WTC11 (cell line): Measurements from ENCODE around the gene MICAL2. TPM values are rescaled to one million over a fixed set of nuclear protein-coding genes. Genes with fewer than 3 reads are reported as not detected.

ENCODE experiments used
- ATAC-seq: fragments of 200-7000 bp; cut with Tn5 transposase; 2 replicates; pipeline ENCODE4 v1.10.0; 2021; ENCODE audit warnings: mild to moderate bottlenecking, moderate library complexity
- CTCF ChIA-PET: fragments of 300-600 bp; sonication (Branson Sonifier 250); formaldehyde crosslinking; loops from one replicate; lab custom pipeline; 2021; ENCODE audit warnings: antibody characterized with exemption; lab: Charles Lee
- POLR2A ChIA-PET: fragments of 350-600 bp; sonication (Branson Sonifier 250); formaldehyde crosslinking; loops from one replicate; lab custom pipeline; 2021; ENCODE audit warnings: antibody characterized with exemption; lab: Charles Lee
- DNase-seq: peaks from one replicate; pipeline ENCODE4 v3.0.0; 2021; ENCODE audit warnings: low spot score
- H3K27ac Mint-ChIP-seq: 2 replicates; pipeline ENCODE4 v1.8.0; 2021; ENCODE audit warnings: mixed read lengths
- H3K27me3 Mint-ChIP-seq: 2 replicates; pipeline ENCODE4 v1.8.0; 2021; ENCODE audit warnings: low read depth, mild to moderate bottlenecking, moderate library complexity, mixed read lengths
- H3K36me3 Mint-ChIP-seq: 2 replicates; pipeline ENCODE4 v1.8.0; 2021; ENCODE audit warnings: mixed read lengths
- H3K4me1 Mint-ChIP-seq: 2 replicates; pipeline ENCODE4 v1.8.0; 2022; ENCODE audit warnings: mixed read lengths
- H3K4me3 Mint-ChIP-seq: 2 replicates; pipeline ENCODE4 v1.8.0; 2021; ENCODE audit warnings: mild to moderate bottlenecking, moderate library complexity, mixed read lengths
- H3K9me3 Mint-ChIP-seq: 2 replicates; pipeline ENCODE4 v1.8.0; 2021; ENCODE audit warnings: mixed read lengths
- ATF1 ChIP-seq: sonication (generic); formaldehyde crosslinking; IDR thresholded peaks from 2 replicates; pipeline ENCODE4 v1.8.1; 2023; ENCODE audit warnings: mild to moderate bottlenecking, moderate library complexity, missing genetic modification reagents
- ESRRA ChIP-seq: sonication (generic); formaldehyde crosslinking; IDR thresholded peaks from 2 replicates; pipeline ENCODE4 v1.8.1; 2022; ENCODE audit warnings: mild to moderate bottlenecking, missing genetic modification reagents, borderline replicate concordance
- ETV6 ChIP-seq: sonication (generic); formaldehyde crosslinking; IDR thresholded peaks from 2 replicates; pipeline ENCODE4 v1.8.1; 2022; ENCODE audit warnings: mild to moderate bottlenecking, missing genetic modification reagents
- GRHL2 ChIP-seq: fragments of 250-450 bp; sonication (Bioruptor Pico); IDR thresholded peaks from 2 replicates; pipeline ENCODE4 v1.8.0; 2022; ENCODE audit warnings: mild to moderate bottlenecking, moderate library complexity; ENCODE audit not compliant: insufficient replicate concordance, severe bottlenecking
- GTF2I ChIP-seq: fragments of 250-450 bp; sonication (Bioruptor Pico); conservative IDR thresholded peaks from 2 replicates; pipeline ENCODE4 v1.4.0; 2021; ENCODE audit warnings: mild to moderate bottlenecking
- IRF2 ChIP-seq: sonication (generic); formaldehyde crosslinking; IDR thresholded peaks from 2 replicates; pipeline ENCODE4 v1.8.0; 2022; ENCODE audit warnings: low read depth, missing genetic modification reagents, borderline replicate concordance
- JAZF1 ChIP-seq: fragments of 250-450 bp; sonication (Bioruptor Pico); IDR thresholded peaks from 2 replicates; pipeline ENCODE4 v1.9.0; 2021; ENCODE audit warnings: moderate library complexity, mild to moderate bottlenecking, inconsistent platforms
- JUN ChIP-seq: sonication (generic); formaldehyde crosslinking; IDR thresholded peaks from 2 replicates; pipeline ENCODE4 v1.8.0; 2023; ENCODE audit warnings: mild to moderate bottlenecking, missing genetic modification reagents
- MXD4 ChIP-seq: fragments of 250-450 bp; sonication (Bioruptor Pico); IDR thresholded peaks from 2 replicates; pipeline ENCODE4 v1.8.0; 2021; ENCODE audit warnings: mild to moderate bottlenecking, moderate library complexity, borderline replicate concordance
- MYBL2 ChIP-seq: sonication (generic); formaldehyde crosslinking; IDR thresholded peaks from 2 replicates; pipeline ENCODE4 v1.8.1; 2023; ENCODE audit warnings: mild to moderate bottlenecking, moderate library complexity, missing genetic modification reagents
- NFATC4 ChIP-seq: fragments of 250-450 bp; sonication (Bioruptor Pico); IDR thresholded peaks from 2 replicates; pipeline ENCODE4 v1.9.0; 2021; ENCODE audit warnings: mild to moderate bottlenecking
- NFYB ChIP-seq: sonication (generic); formaldehyde crosslinking; conservative IDR thresholded peaks from 2 replicates; pipeline ENCODE4 v1.8.0; 2022; ENCODE audit warnings: low read depth, missing genetic modification reagents
- RORB ChIP-seq: fragments of 250-450 bp; sonication (Bioruptor Pico); IDR thresholded peaks from 2 replicates; pipeline ENCODE4 v1.9.0; 2021; ENCODE audit warnings: mild to moderate bottlenecking
- SMAD3 ChIP-seq: sonication (generic); formaldehyde crosslinking; IDR thresholded peaks from 2 replicates; pipeline ENCODE4 v1.8.0; 2022; ENCODE audit warnings: missing genetic modification reagents, mild to moderate bottlenecking, borderline replicate concordance
- ZBTB21 ChIP-seq: sonication (generic); formaldehyde crosslinking; IDR thresholded peaks from 2 replicates; pipeline ENCODE4 v1.8.1; 2023; ENCODE audit warnings: mild to moderate bottlenecking, missing genetic modification reagents, borderline replicate concordance
- ZNF138 ChIP-seq: sonication (generic); formaldehyde crosslinking; conservative IDR thresholded peaks from 2 replicates; pipeline ENCODE4 v1.8.1; 2022; ENCODE audit warnings: mild to moderate bottlenecking, moderate library complexity, missing genetic modification reagents
- ZNF232 ChIP-seq: sonication (generic); formaldehyde crosslinking; IDR thresholded peaks from 2 replicates; pipeline ENCODE4 v1.8.0; 2022; ENCODE audit warnings: mild to moderate bottlenecking, missing genetic modification reagents
- total RNA-seq: library from RNA; stranded (reverse); gene quantifications from 3 replicates; pipeline ENCODE4 v1.2.3, GENCODE V29; 2021
- TF ChIP-seq, protein P1 (sequence below): sonication (generic); formaldehyde crosslinking; conservative IDR thresholded peaks from 2 replicates; pipeline ENCODE4 v1.8.1; 2023; ENCODE audit warnings: mild to moderate bottlenecking, low read depth, missing genetic modification reagents, moderate library complexity
- TF ChIP-seq, protein P2 (sequence below): sonication (generic); formaldehyde crosslinking; IDR thresholded peaks from 2 replicates; pipeline ENCODE4 v1.8.1; 2022; ENCODE audit warnings: low read depth, mild to moderate bottlenecking, moderate library complexity, missing genetic modification reagents, borderline replicate concordance
- TF ChIP-seq, protein P3 (sequence below): fragments of 250-450 bp; sonication (Bioruptor Pico); conservative IDR thresholded peaks from 2 replicates; pipeline ENCODE4 v1.9.0; 2021; ENCODE audit warnings: mild to moderate bottlenecking
- TF ChIP-seq, protein P4 (sequence below): sonication (generic); formaldehyde crosslinking; IDR thresholded peaks from 2 replicates; pipeline ENCODE4 v1.8.0; 2023; ENCODE audit warnings: missing genetic modification reagents
- TF ChIP-seq, protein P5 (sequence below): fragments of 250-450 bp; sonication (Bioruptor Pico); IDR thresholded peaks from 2 replicates; pipeline ENCODE4 v1.9.0; 2021; ENCODE audit warnings: moderate library complexity, mild to moderate bottlenecking, inconsistent platforms, borderline replicate concordance
- TF ChIP-seq, protein P6 (sequence below): sonication (generic); formaldehyde crosslinking; IDR thresholded peaks from 2 replicates; pipeline ENCODE4 v1.8.1; 2023; ENCODE audit warnings: mild to moderate bottlenecking, missing genetic modification reagents
- TF ChIP-seq, protein P7 (sequence below): sonication (generic); formaldehyde crosslinking; IDR thresholded peaks from 2 replicates; pipeline ENCODE4 v1.8.0; 2022; ENCODE audit warnings: mild to moderate bottlenecking, missing genetic modification reagents
- TF ChIP-seq, protein P8 (sequence below): sonication (generic); formaldehyde crosslinking; IDR thresholded peaks from 2 replicates; pipeline ENCODE4 v1.8.1; 2023; ENCODE audit warnings: mild to moderate bottlenecking, missing genetic modification reagents, moderate library complexity

MICAL2 gene
- total RNA-seq, 1 experiment from 2014 or later: 3.1 TPM

DNA sequence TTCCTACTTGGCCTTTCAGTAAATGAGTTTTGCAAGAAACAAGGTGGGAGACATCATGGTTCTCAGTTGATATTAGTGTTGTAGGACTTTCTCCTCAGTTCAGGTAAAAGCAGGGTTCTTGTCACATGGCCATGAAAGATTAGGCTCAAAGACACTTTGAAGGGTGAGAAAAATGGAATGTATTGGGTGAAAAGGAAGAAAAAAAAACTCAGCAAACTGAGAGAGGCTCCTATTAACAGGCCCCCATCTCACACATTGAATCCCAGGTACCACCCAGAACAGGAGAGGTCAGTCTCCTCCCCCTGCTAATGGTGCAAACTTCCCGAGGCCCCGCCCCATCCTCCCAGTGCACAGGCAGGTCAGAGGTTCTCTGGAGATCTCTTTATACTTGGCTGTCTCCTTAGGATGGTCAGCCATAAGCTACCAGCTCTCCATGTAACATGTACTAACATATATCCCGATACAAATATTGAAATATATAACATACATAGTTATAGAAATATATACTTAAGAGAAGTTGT, 62.2 kb downstream of the MICAL2 start (continued):
- TF ChIP-seq, protein P1, sequence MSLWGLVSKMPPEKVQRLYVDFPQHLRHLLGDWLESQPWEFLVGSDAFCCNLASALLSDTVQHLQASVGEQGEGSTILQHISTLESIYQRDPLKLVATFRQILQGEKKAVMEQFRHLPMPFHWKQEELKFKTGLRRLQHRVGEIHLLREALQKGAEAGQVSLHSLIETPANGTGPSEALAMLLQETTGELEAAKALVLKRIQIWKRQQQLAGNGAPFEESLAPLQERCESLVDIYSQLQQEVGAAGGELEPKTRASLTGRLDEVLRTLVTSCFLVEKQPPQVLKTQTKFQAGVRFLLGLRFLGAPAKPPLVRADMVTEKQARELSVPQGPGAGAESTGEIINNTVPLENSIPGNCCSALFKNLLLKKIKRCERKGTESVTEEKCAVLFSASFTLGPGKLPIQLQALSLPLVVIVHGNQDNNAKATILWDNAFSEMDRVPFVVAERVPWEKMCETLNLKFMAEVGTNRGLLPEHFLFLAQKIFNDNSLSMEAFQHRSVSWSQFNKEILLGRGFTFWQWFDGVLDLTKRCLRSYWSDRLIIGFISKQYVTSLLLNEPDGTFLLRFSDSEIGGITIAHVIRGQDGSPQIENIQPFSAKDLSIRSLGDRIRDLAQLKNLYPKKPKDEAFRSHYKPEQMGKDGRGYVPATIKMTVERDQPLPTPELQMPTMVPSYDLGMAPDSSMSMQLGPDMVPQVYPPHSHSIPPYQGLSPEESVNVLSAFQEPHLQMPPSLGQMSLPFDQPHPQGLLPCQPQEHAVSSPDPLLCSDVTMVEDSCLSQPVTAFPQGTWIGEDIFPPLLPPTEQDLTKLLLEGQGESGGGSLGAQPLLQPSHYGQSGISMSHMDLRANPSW (CRISPR knock-in tag): no peak
- no peak for TF ChIP-seq MYBL2 (CRISPR knock-in tag)

DNA sequence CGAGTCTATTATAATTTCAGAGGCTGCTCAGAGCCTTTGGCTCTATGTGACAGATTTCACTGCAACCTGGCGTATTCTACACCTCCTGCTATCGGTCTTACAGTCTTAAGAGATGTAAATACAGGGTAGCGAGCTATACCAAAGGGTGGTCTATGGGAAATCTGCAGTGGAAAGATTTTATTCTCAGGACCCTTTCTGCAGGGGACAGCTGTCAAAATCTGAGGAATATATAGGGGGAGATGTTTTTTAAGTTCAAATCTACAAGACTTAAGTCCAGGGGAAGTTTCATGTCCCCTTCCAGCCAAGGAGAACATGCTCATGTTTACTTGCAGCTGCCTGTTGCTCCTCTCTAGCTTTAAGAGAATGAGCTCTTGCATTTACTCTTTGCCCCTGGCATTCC, 62.7 kb downstream of the MICAL2 start:
- TF ChIP-seq GRHL2 (CRISPR knock-in tag) (no peak), RORB (no peak), JUN (CRISPR knock-in tag) (no peak), JAZF1 (no peak), MXD4 (no peak), IRF2 (no peak), ATF1 (no peak), ZBTB21 (CRISPR knock-in tag) (no peak), SMAD3 (CRISPR knock-in tag) (no peak), ZNF138 (no peak)
- TF ChIP-seq, protein P2, sequence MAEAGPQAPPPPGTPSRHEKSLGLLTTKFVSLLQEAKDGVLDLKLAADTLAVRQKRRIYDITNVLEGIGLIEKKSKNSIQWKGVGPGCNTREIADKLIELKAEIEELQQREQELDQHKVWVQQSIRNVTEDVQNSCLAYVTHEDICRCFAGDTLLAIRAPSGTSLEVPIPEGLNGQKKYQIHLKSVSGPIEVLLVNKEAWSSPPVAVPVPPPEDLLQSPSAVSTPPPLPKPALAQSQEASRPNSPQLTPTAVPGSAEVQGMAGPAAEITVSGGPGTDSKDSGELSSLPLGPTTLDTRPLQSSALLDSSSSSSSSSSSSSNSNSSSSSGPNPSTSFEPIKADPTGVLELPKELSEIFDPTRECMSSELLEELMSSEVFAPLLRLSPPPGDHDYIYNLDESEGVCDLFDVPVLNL (CRISPR knock-in tag): no peak
- TF ChIP-seq, protein P3, sequence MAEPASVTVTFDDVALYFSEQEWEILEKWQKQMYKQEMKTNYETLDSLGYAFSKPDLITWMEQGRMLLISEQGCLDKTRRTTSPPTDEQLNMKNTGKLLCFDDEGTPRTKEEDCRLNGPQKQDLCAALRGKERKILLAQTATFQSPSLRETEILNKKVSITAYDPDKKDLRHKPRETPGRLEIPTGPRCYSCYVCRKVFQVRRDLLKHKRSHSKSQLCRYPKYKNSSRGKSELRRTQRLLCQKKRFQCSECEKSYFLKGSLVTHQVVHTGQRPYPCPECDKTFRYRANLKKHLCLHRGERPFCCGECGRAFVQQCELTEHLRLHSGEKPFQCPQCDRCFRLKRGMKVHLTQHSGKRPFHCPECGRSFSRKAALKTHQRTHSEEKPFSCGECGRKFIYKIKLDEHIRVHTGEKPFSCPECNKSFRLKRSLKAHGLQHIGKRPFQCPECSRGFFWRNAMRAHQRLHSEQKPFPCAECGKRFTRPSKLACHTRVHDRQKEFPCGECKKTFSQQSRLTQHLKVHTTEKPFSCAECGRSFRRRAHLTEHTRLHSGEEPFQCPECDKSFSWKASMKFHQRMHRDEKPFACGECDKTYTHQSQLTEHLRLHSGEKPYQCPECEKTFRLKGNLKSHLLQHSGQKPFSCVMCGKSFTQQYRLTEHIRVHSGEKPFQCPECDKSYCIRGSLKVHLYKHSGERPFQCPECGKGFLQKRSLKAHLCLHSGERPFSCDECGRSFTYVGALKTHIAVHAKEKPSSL: no peak
- TF ChIP-seq, protein P4, sequence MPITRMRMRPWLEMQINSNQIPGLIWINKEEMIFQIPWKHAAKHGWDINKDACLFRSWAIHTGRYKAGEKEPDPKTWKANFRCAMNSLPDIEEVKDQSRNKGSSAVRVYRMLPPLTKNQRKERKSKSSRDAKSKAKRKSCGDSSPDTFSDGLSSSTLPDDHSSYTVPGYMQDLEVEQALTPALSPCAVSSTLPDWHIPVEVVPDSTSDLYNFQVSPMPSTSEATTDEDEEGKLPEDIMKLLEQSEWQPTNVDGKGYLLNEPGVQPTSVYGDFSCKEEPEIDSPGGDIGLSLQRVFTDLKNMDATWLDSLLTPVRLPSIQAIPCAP (CRISPR knock-in tag): no peak
- TF ChIP-seq, protein P5, sequence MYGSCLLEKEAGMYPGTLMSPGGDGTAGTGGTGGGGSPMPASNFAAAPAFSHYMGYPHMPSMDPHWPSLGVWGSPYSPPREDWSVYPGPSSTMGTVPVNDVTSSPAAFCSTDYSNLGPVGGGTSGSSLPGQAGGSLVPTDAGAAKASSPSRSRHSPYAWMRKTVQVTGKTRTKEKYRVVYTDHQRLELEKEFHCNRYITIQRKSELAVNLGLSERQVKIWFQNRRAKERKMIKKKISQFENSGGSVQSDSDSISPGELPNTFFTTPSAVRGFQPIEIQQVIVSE: no peak
- peaks cover 3% of the 10 kb centered on the region for H3K9me3 Mint-ChIP-seq
- ChIA-PET POLR2A (no interaction called here), CTCF (no interaction called here)
- DNase-seq: no peak
- peaks cover 11% of the 10 kb centered on the region for H3K4me1 Mint-ChIP-seq
- ATAC-seq: no peak
- H3K4me3 Mint-ChIP-seq: no peak overlapping the region
- no peaks in the 10 kb centered on the region for H3K36me3 Mint-ChIP-seq
- H3K27ac Mint-ChIP-seq: no peak overlapping the region
- H3K27me3 Mint-ChIP-seq: no peaks in the 10 kb centered on the region

DNA sequence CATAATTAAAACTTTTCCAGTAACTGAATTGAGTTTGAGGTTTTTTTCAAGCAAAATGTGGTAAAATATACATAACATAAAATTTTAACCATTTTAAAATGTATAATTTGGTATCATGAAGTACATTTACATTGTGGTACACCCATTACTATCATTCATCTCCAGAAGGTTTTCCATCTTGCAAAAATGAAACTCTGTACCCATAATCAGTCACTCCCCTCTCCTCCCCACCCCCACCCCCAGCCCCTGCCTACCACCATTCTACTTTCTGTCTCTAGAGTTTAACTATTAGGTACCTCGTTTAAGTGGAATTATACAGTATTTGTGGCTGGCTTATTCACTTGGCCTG, 63.7 kb downstream of the MICAL2 start:
- peaks cover 3% of the 10 kb centered on the region for H3K9me3 Mint-ChIP-seq
- H3K27me3 Mint-ChIP-seq: no peaks in the 10 kb centered on the region
- H3K4me3 Mint-ChIP-seq: no peak overlapping the region
- H3K36me3 Mint-ChIP-seq: no peaks in the 10 kb centered on the region
- H3K4me1 Mint-ChIP-seq: peaks cover 11% of the 10 kb centered on the region
- ChIA-PET POLR2A (no interaction called here), CTCF (no interaction called here)
- no peak overlapping the region for H3K27ac Mint-ChIP-seq
- ATAC-seq: no peak
- no peak for DNase-seq
- TF ChIP-seq ZNF232 (CRISPR knock-in tag) (no peak), ETV6 (CRISPR knock-in tag) (no peak), JUN (CRISPR knock-in tag) (no peak), NFYB (CRISPR knock-in tag) (no peak), ESRRA (CRISPR knock-in tag) (no peak), ZNF138 (no peak), NFATC4 (no peak), GTF2I (CRISPR knock-in tag) (no peak)
- TF ChIP-seq, protein P6, sequence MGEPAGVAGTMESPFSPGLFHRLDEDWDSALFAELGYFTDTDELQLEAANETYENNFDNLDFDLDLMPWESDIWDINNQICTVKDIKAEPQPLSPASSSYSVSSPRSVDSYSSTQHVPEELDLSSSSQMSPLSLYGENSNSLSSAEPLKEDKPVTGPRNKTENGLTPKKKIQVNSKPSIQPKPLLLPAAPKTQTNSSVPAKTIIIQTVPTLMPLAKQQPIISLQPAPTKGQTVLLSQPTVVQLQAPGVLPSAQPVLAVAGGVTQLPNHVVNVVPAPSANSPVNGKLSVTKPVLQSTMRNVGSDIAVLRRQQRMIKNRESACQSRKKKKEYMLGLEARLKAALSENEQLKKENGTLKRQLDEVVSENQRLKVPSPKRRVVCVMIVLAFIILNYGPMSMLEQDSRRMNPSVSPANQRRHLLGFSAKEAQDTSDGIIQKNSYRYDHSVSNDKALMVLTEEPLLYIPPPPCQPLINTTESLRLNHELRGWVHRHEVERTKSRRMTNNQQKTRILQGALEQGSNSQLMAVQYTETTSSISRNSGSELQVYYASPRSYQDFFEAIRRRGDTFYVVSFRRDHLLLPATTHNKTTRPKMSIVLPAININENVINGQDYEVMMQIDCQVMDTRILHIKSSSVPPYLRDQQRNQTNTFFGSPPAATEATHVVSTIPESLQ (CRISPR knock-in tag): no peak
- TF ChIP-seq, protein P7, sequence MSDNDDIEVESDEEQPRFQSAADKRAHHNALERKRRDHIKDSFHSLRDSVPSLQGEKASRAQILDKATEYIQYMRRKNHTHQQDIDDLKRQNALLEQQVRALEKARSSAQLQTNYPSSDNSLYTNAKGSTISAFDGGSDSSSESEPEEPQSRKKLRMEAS (CRISPR knock-in tag): no peak
- TF ChIP-seq, protein P8, sequence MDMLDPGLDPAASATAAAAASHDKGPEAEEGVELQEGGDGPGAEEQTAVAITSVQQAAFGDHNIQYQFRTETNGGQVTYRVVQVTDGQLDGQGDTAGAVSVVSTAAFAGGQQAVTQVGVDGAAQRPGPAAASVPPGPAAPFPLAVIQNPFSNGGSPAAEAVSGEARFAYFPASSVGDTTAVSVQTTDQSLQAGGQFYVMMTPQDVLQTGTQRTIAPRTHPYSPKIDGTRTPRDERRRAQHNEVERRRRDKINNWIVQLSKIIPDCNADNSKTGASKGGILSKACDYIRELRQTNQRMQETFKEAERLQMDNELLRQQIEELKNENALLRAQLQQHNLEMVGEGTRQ: no peak
